ENCODE measurements around the gene POM121L12.

The POM121L12 gene

GRCh38 chr7:53035499-53036412, at the start of gene POM121L12:
POM121L12 (plus strand) TSS chr7:53035633; CDS start chr7:53035672, 39 bp downstream.
- DNase-seq, result no peak

GRCh38 chr7:52992001-52992400, 43.4 kb upstream of the POM121L12 start:
- DNase-seq, result no peak

GRCh38 chr7:52992479-52993162, 42.8 kb upstream of the POM121L12 start:
- no peak for DNase-seq

- no peak for DNase-seq
These were observed 39.8 kb upstream of the POM121L12 start for GRCh38 chr7:52995676-52996075.

- no peak for DNase-seq
These were observed 34.2 kb upstream of the POM121L12 start for GRCh38 chr7:53001221-53001620.

GRCh38 chr7:53002389-53002788, 33.0 kb upstream of the POM121L12 start:
- DNase-seq, result no peak

GRCh38 chr7:53003653-53004445, 31.6 kb upstream of the POM121L12 start:
- DNase-seq, result no peak

GRCh38 chr7:53013925-53014324, 21.5 kb upstream of the POM121L12 start:
- DNase-seq, result no peak

- no peak for DNase-seq
These were observed 20.0 kb upstream of the POM121L12 start for GRCh38 chr7:53015463-53015862.

GRCh38 chr7:53022893-53023292, 12.5 kb upstream of the POM121L12 start:
- no peak for DNase-seq

- no peak for DNase-seq
These were observed 13.2 kb downstream of the POM121L12 start for GRCh38 chr7:53048638-53049037.

- DNase-seq, result no peak
These were observed 15.0 kb downstream of the POM121L12 start for GRCh38 chr7:53050433-53050832.

- no peak for DNase-seq
These were observed 24.2 kb downstream of the POM121L12 start for GRCh38 chr7:53059591-53059990.

- DNase-seq, result no peak
These were observed 24.6 kb downstream of the POM121L12 start for GRCh38 chr7:53060066-53060465.

GRCh38 chr7:53062796-53063195, 27.4 kb downstream of the POM121L12 start:
- DNase-seq, result no peak

GRCh38 chr7:53068673-53069072, 33.2 kb downstream of the POM121L12 start:
- DNase-seq, result no peak

- no peak for DNase-seq
These were observed 35.5 kb downstream of the POM121L12 start for GRCh38 chr7:53070883-53071282.
